Osteoblast (primary cell): ENCODE data around the gene ABCC1. TPM values are rescaled to one million over a fixed set of nuclear protein-coding genes. Genes with fewer than 3 reads are reported as not detected.
"Not testable (repeated sequence)": the region's sequence is repeated elsewhere in the genome, so short reads cannot be mapped to it uniquely, and the experiment has no call there.

Source experiments
- DNase-seq: peaks from one replicate; pipeline ENCODE4 v3.0.0; 2011; ENCODE audit warnings: low spot score, mixed read lengths; ENCODE audit not compliant: insufficient read length; ENCODE audit errors: missing footprints
- H2AFZ ChIP-seq: 2 replicates; pipeline ENCODE4 v1.6.0; 2011; ENCODE audit warnings: mild to moderate bottlenecking, low read length
- H3K27ac ChIP-seq: 2 replicates; pipeline ENCODE4 v1.5.1; 2011; ENCODE audit warnings: mild to moderate bottlenecking, low read depth, low read length, moderate library complexity
- H3K27me3 ChIP-seq: 2 replicates; pipeline ENCODE4 v1.6.0; 2012; ENCODE audit warnings: mild to moderate bottlenecking, control low read depth, inconsistent platforms, low read length, moderate library complexity; ENCODE audit not compliant: insufficient read depth
- H3K36me3 ChIP-seq: 2 replicates; pipeline ENCODE4 v1.5.1; 2011; ENCODE audit warnings: mild to moderate bottlenecking, low read length, control low read depth, moderate library complexity; ENCODE audit not compliant: insufficient read depth
- H3K4me1 ChIP-seq: 2 replicates; pipeline ENCODE4 v1.5.1; 2011; ENCODE audit warnings: mild to moderate bottlenecking, low read length, control low read depth, moderate library complexity; ENCODE audit not compliant: insufficient read depth
- H3K4me2 ChIP-seq: 2 replicates; pipeline ENCODE4 v1.6.0; 2011; ENCODE audit warnings: mild to moderate bottlenecking, low read length; ENCODE audit not compliant: insufficient read depth
- H3K4me3 ChIP-seq: fragments of 200-600 bp; sonication (generic); 3 replicates; pipeline ENCODE4 v1.5.1; 2012; ENCODE audit warnings: mild to moderate bottlenecking, low read length, inconsistent platforms; ENCODE audit not compliant: insufficient read depth
- H3K79me2 ChIP-seq: 2 replicates; pipeline ENCODE4 v1.6.0; 2012; ENCODE audit warnings: mild to moderate bottlenecking, low read length, control low read depth, inconsistent platforms; ENCODE audit not compliant: insufficient read depth
- H3K9me3 ChIP-seq: 2 replicates; pipeline ENCODE4 v1.5.1; 2011; ENCODE audit warnings: low read depth, low read length, control low read depth
- H4K20me1 ChIP-seq: 2 replicates; pipeline ENCODE4 v1.6.0; 2012; ENCODE audit warnings: mild to moderate bottlenecking, low read length, control low read depth; ENCODE audit not compliant: insufficient read depth
- total RNA-seq: library from RNA; depleted of rRNA; stranded (reverse); fragments of >200 nt; gene quantifications from 2 replicates; pipeline ENCODE4 v1.2.3, GENCODE V29; 2012
- TF ChIP-seq, protein P1 (sequence below): IDR thresholded peaks from 2 replicates; pipeline ENCODE4 v1.5.1; 2011; ENCODE audit warnings: mild to moderate bottlenecking, low read depth, low read length, moderate library complexity; ENCODE audit errors: extremely low read depth

ABCC1 gene
- total RNA-seq, 1 donor = 33.7 TPM

DNA sequence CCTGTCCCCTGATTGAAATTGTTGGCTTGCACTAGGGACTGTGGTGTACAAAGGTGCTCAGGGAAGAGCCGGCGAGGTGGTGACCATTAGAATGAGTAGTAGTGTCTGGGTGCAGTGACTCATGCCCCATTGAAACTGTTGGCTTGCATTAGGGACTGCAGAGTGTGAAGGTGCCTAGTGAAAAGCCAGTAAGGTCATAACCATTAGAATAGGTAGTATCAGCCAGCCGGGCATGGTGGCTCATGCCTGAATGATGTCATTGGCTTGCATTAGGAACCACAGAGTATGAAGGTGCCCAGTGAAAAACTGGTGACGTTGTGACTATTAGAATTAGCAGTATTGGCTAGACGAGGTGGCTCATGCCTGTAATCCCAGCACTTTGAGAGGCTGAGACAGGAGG, 195.0 kb downstream of the ABCC1 start:
- no peak overlapping the region for H3K4me3 ChIP-seq
- H3K36me3 ChIP-seq = peaks cover 45% of the 10 kb centered on the region
- TF ChIP-seq, protein P1, sequence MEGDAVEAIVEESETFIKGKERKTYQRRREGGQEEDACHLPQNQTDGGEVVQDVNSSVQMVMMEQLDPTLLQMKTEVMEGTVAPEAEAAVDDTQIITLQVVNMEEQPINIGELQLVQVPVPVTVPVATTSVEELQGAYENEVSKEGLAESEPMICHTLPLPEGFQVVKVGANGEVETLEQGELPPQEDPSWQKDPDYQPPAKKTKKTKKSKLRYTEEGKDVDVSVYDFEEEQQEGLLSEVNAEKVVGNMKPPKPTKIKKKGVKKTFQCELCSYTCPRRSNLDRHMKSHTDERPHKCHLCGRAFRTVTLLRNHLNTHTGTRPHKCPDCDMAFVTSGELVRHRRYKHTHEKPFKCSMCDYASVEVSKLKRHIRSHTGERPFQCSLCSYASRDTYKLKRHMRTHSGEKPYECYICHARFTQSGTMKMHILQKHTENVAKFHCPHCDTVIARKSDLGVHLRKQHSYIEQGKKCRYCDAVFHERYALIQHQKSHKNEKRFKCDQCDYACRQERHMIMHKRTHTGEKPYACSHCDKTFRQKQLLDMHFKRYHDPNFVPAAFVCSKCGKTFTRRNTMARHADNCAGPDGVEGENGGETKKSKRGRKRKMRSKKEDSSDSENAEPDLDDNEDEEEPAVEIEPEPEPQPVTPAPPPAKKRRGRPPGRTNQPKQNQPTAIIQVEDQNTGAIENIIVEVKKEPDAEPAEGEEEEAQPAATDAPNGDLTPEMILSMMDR = no peak
- no peaks in the 10 kb centered on the region for H3K79me2 ChIP-seq
- no peak overlapping the region for H3K27ac ChIP-seq
- H4K20me1 ChIP-seq = peaks cover 22% of the 10 kb centered on the region
- DNase-seq = no peak
- H3K4me1 ChIP-seq = no peaks in the 10 kb centered on the region
- no peak overlapping the region for H2AFZ ChIP-seq
- H3K27me3 ChIP-seq = no peaks in the 10 kb centered on the region
- no peaks in the 10 kb centered on the region for H3K9me3 ChIP-seq
- H3K4me2 ChIP-seq = no peak overlapping the region

DNA sequence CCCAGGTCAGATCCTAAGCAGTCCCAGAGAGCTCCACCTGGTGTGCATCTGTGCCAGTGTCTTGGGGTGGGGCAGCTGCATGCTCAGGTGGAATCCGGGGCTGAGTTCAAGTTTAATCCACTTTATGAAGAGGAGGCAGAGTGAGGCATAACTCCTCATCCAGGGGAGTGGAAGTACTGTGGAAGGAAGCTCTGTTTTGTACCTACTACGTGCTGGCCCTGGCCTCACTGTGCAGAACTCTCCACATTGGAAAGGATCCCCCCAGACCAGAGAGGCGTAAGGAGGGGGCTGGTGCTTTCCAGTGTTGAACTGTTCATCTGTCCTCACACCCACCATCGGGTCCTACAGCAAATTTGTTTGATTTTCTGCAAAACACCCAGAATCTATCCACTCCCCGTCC, 195.9 kb downstream of the ABCC1 start:
- Histone ChIP-seq H3K79me2 (no peaks in the 10 kb centered on the region), H4K20me1 (peaks cover 30% of the 10 kb centered on the region), H3K27me3 (no peaks in the 10 kb centered on the region), H3K4me1 (no peaks in the 10 kb centered on the region), H3K27ac (no peak overlapping the region), H2AFZ (no peak overlapping the region), H3K4me3 (no peak overlapping the region), H3K4me2 (no peak overlapping the region), H3K9me3 (no peaks in the 10 kb centered on the region), H3K36me3 (peaks cover 38% of the 10 kb centered on the region)
- TF ChIP-seq, protein P1 = no peak
- no peak for DNase-seq

DNA sequence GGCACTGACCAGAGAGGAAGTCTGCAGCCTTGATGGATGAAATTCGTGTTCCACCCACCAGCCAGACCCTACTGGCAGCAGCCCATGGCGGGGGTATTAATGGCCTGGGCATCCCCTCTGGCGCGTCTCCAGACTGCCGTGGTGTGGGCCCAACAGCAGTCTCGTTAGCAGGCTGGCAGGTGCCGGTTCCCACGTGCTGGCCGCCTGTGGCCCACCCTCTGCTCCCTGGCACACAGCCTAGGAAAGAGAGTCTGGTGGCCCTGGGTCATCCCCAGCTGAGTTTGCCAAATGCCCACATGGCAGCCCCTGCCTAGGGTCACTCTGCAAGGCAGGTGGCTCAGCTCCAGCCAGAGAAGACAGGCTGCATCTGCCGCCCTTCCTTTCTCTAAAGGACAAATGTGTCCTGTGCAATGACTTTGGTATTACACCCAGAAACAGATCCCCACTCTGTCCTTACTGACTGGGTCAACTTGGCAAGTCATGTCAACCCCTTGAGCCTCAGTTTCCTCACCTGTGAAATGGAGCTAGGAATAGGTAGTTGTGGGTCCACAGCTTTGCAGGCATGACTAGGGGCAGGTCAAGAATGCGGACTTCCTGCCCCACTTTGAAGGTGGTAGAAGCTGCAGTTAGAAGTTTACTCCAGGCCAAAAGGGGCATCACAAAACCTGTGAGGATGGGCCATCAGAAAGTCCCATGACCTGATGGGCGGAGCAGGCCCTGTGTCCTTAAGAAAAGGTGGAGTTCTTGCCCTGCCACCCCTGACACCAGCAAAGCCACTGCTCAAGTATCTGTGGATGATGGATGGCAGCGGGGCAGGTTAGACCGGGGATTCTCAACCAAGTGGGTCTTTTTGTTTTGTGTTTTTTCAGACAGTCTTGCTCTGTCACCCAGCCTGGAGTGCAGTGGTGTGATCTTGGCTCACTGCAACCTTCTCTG, 197.2 kb downstream of the ABCC1 start:
- TF ChIP-seq, protein P1 = no peak
- Histone ChIP-seq H3K27ac (no peak overlapping the region), H3K27me3 (no peaks in the 10 kb centered on the region), H3K4me3 (no peak overlapping the region), H2AFZ (no peak overlapping the region), H4K20me1 (peaks cover 34% of the 10 kb centered on the region), H3K4me1 (no peaks in the 10 kb centered on the region), H3K4me2 (no peak overlapping the region), H3K9me3 (no peaks in the 10 kb centered on the region), H3K36me3 (peaks cover 24% of the 10 kb centered on the region), H3K79me2 (no peaks in the 10 kb centered on the region)
- no peak for DNase-seq

DNA sequence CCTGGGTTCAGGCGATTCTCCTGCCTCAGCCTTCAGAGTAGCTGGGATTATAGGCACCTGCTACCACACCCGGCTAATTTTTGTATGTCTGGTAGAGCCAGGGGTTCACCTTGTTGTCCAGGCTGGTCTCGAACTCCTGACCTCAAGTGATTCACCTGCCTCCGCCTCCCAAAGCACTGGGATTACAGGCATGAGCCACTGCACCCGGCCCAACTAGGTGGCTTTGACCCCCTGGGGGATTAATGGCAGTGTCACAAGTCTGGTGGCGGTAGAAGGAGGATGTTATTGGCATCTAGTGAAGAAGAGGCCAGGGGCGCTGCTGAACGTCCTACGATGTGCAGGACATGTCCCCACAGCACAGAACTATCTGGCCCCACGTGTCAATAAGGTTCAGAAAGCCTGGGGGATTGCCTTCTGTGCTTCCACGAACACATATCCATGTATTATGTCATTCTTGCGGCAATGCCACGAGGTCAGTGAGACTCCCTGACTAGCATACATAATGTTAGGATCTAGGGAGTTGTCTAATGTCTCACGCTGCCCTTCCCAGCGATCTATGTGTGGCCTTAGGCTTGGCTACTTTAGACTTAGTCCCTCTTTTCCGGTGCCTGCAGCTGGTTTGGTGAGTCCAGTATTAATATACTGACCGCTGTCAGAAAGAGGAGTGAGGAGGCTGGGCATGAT, 198.0 kb downstream of the ABCC1 start:
- Histone ChIP-seq H3K79me2 (no peaks in the 10 kb centered on the region), H3K9me3 (no peaks in the 10 kb centered on the region), H4K20me1 (peaks cover 34% of the 10 kb centered on the region), H3K4me1 (no peaks in the 10 kb centered on the region), H3K36me3 (peaks cover 17% of the 10 kb centered on the region), H2AFZ (no peak overlapping the region), H3K27me3 (no peaks in the 10 kb centered on the region), H3K27ac (no peak overlapping the region), H3K4me2 (no peak overlapping the region), H3K4me3 (no peak overlapping the region)
- DNase-seq = no peak
- TF ChIP-seq, protein P1 = no peak

DNA sequence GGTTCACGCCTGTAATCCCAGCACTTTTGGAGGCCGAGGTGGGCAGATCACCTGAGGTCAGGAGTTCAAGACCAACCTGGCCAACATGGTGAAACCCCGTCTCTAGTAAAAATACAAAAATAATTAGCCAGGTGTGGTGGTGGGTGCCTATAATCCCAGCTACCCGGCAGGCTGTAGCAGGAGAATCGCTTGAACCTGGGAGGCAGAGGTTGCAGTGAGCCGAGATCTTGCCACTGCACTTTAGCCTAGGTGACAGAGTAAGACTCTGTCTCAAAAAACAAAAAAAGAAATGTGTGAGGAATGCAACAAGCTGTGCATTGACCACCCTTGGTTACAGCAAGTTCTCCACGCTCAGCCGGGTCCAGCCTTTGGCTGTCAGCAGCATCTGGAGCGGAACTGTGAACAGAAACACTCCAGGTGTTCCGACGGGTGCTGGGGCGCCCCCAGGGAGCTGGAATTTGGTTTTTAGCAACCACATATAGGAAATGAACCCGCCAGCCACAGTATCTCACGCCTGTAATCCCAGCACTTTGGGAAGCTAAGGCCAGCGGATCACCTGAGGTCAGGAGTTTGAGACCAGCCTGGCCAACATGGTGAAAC, 198.7 kb downstream of the ABCC1 start:
- not testable (repeated sequence) for H3K27me3 ChIP-seq, H3K79me2 ChIP-seq, H2AFZ ChIP-seq, DNase-seq, H3K9me3 ChIP-seq, H3K4me1 ChIP-seq, H3K27ac ChIP-seq, H3K4me3 ChIP-seq, H3K4me2 ChIP-seq
- peaks cover 33% of the 10 kb centered on the region for H4K20me1 ChIP-seq
- H3K36me3 ChIP-seq = peaks cover 11% of the 10 kb centered on the region
